GM18505 (cell line): ENCODE results near the gene TGIF2.
A peak's percentile ranks its signal among the peaks of the same experiment; 100 is the strongest.
"Not testable (repeated sequence)": the region's sequence is repeated elsewhere in the genome, so short reads cannot be mapped to it uniquely, and the experiment has no call there.

Source experiments
- ATAC-seq: cut with Tn5 transposase; IDR thresholded peaks from one replicate; pipeline ENCODE4 v1.9.1; 2021; ENCODE audit not compliant: unreplicated experiment
- POLR2A ChIP-seq: IDR thresholded peaks from 4 replicates; pipeline ENCODE4 v1.6.1; 2011; ENCODE audit warnings: borderline replicate concordance; ENCODE audit not compliant: insufficient read depth, insufficient read length; ENCODE audit errors: extremely low read depth

The TGIF2 gene

GRCh38 chr20:36605399-36606157 lies 32.2 kb downstream of the TGIF2 start, which contains the start of gene RAB5IF:
Gene RAB5IF (plus strand): TSS chr20:36605779. CDS start chr20:36605952, 173 bp downstream.
- TF ChIP-seq POLR2A = peak; percentile 93
- peak; percentile 81 for ATAC-seq

GRCh38 chr20:36606158-36607066 lies 33.0 kb downstream of the TGIF2 start:
- no peak for ATAC-seq
- TF ChIP-seq POLR2A = no peak

GRCh38 chr20:36607586-36608387 lies 34.4 kb downstream of the TGIF2 start:
- TF ChIP-seq POLR2A = no peak
- no peak for ATAC-seq

GRCh38 chr20:36608388-36608728 lies 35.0 kb downstream of the TGIF2 start:
- not testable (repeated sequence) for ATAC-seq

GRCh38 chr20:36611625-36612024 lies 38.2 kb downstream of the TGIF2 start:
- no peak for ATAC-seq
- TF ChIP-seq POLR2A = no peak

- no peak for ATAC-seq
- no peak for TF ChIP-seq POLR2A
Observed at GRCh38 chr20:36613974-36614373, 40.6 kb downstream of the TGIF2 start.

- no peak for TF ChIP-seq POLR2A
- ATAC-seq = no peak
Observed at GRCh38 chr20:36614781-36615557, 41.6 kb downstream of the TGIF2 start.

GRCh38 chr20:36620917-36621316 lies 47.5 kb downstream of the TGIF2 start:
- no peak for TF ChIP-seq POLR2A
- no peak for ATAC-seq

- TF ChIP-seq POLR2A = no peak
- ATAC-seq = no peak
Observed at GRCh38 chr20:36623444-36623843, 50.0 kb downstream of the TGIF2 start.

- no peak for ATAC-seq
- no peak for TF ChIP-seq POLR2A
Observed at GRCh38 chr20:36624068-36624943, 50.9 kb downstream of the TGIF2 start.

- no peak for ATAC-seq
- no peak for TF ChIP-seq POLR2A
Observed at GRCh38 chr20:36624944-36625324, 51.5 kb downstream of the TGIF2 start.

- ATAC-seq = no peak
- no peak for TF ChIP-seq POLR2A
Observed at GRCh38 chr20:36628076-36628475, 54.7 kb downstream of the TGIF2 start.
